GM18519 (cell line): ENCODE measurements around the gene ATP5IF1.

Source experiments
- ATAC-seq: cut with Tn5 transposase; IDR thresholded peaks from one replicate; pipeline ENCODE4 v1.9.1; 2021; ENCODE audit warnings: mild to moderate bottlenecking, moderate library complexity; ENCODE audit not compliant: unreplicated experiment, low FRiP score

ATP5IF1 gene

GRCh38 chr1:28260803-28261174, 24.9 kb downstream of the ATP5IF1 start:
- no peak for ATAC-seq

GRCh38 chr1:28264897-28265296, 29.0 kb downstream of the ATP5IF1 start:
- no peak for ATAC-seq

- ATAC-seq, result no peak
These were observed 29.7 kb downstream of the ATP5IF1 start for GRCh38 chr1:28265577-28265976.

GRCh38 chr1:28266920-28267322, 31.0 kb downstream of the ATP5IF1 start:
- no peak for ATAC-seq

- ATAC-seq, result no peak
These were observed 31.7 kb downstream of the ATP5IF1 start for GRCh38 chr1:28267633-28268032.

- ATAC-seq, result no peak
These were observed 33.6 kb downstream of the ATP5IF1 start for GRCh38 chr1:28269529-28269928.

GRCh38 chr1:28272215-28272852, 36.4 kb downstream of the ATP5IF1 start:
- no peak for ATAC-seq

- ATAC-seq, result no peak
These were observed 37.4 kb downstream of the ATP5IF1 start for GRCh38 chr1:28273216-28273860.

- ATAC-seq, result no peak
These were observed 42.8 kb downstream of the ATP5IF1 start for GRCh38 chr1:28278763-28279162.

GRCh38 chr1:28279721-28280120, 43.8 kb downstream of the ATP5IF1 start:
- no peak for ATAC-seq

- ATAC-seq, result no peak
These were observed 44.6 kb downstream of the ATP5IF1 start for GRCh38 chr1:28280501-28280900.

GRCh38 chr1:28280977-28281381, 45.1 kb downstream of the ATP5IF1 start:
- no peak for ATAC-seq

GRCh38 chr1:28281608-28282425, 45.9 kb downstream of the ATP5IF1 start:
- ATAC-seq, result no peak

GRCh38 chr1:28282426-28283407, 46.8 kb downstream of the ATP5IF1 start:
- no peak for ATAC-seq

- ATAC-seq, result no peak
These were observed 50.2 kb downstream of the ATP5IF1 start for GRCh38 chr1:28286111-28286510.
